Limb (tissue), 2 donors: ENCODE measurements around the gene ACTL9.
"Not testable (repeated sequence)": the region's sequence is repeated elsewhere in the genome, so short reads cannot be mapped to it uniquely, and the experiment has no call there.

Source experiments
- DNase-seq, 2 donors: peaks; one replicate each; pipeline ENCODE4 v3.0.0-alpha.2; 2016; ENCODE audit errors: extremely low spot score in 2 of 2

The ACTL9 gene, protein sequence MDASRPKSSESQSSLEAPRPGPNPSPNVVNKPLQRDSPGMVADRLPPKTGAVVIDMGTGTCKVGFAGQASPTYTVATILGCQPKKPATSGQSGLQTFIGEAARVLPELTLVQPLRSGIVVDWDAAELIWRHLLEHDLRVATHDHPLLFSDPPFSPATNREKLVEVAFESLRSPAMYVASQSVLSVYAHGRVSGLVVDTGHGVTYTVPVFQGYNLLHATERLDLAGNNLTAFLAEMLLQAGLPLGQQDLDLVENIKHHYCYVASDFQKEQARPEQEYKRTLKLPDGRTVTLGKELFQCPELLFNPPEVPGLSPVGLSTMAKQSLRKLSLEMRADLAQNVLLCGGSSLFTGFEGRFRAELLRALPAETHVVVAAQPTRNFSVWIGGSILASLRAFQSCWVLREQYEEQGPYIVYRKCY

DNA sequence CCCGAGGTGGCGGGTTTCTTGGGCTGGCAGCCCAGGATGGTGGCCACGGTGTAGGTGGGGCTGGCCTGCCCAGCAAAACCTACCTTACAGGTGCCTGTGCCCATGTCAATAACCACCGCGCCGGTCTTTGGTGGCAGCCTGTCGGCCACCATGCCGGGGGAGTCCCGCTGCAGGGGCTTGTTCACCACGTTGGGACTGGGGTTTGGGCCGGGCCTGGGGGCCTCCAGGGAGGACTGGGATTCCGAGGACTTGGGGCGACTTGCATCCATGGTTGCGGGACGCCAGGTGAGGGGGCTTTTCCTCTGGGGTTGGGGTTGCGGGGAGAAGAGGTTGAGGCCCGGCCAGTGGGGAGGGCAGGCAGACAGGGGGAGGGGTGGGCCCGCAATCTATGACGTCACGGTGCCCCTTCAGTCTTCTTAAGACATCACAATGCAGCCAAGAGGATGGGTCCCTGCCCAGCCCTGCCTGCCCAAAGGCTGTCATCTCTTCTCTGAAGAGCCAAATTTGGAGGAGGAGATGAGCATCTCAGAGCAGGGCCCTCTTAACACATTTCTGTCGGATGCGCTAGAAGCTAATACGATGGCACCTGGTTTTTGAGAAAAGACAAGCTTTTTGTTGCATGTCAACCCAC is at the start of gene ACTL9:
ACTL9 (minus strand) TSS at position 363 of the 631 bp plus-strand sequence; CDS start at position 269, 94 bp downstream.
- no peak for DNase-seq

DNA sequence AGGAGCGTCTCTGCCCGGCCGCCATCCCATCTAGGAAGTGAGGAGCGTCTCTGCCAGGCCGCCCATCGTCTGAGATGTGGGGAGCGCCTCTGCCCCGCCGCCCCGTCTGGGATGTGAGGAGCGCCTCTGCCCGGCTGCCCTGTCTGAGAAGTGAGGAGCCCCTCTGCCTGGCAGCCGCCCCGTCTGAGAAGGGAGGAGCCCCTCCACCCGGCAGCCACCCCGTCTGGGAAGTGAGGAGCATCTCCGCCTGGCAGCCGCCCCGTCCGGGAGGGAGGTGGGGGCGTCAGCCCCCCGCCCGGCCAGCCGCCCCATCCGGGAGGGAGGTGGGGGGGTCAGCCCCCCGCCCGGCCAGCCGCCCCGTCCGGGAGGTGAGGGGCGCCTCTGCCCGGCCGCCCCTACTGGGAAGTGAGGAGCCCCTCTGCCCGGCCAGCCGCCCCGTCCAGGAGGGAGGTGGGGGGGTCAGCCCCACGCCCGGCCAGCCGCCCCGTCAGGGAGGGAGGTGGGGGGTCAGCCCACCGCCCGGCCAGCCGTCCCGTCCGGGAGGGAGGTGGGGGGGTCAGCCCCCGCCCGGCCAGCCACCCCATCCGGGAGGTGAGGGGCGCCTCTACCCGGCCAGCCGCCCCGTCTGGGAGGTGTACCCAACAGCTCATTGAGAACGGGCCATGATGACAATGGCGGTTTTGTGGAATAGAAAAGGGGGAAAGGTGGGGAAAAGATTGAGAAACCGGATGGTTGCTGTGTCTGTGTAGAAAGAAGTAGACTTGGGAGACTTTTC is 40.9 kb upstream of the ACTL9 start:
- not testable (repeated sequence) for DNase-seq

DNA sequence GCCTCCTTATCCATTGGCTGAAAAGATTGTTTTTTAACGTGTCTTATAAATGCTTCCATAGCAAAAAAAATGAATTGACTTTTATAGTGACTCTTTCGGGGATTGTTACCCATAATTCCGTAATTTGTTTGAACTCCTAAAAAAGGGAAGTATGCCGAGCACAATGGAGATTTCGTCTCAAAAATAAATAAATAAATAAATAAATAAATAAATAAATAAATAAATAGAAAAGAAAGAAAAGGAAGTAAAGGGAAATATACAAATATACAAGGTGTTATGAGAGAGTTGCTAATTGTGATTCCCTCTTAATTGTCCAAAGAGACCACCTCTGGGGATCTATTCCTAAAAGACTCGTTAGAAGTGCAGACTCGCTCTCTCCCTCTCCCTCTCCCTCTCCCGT is 39.8 kb upstream of the ACTL9 start:
- DNase-seq, result no peak

DNA sequence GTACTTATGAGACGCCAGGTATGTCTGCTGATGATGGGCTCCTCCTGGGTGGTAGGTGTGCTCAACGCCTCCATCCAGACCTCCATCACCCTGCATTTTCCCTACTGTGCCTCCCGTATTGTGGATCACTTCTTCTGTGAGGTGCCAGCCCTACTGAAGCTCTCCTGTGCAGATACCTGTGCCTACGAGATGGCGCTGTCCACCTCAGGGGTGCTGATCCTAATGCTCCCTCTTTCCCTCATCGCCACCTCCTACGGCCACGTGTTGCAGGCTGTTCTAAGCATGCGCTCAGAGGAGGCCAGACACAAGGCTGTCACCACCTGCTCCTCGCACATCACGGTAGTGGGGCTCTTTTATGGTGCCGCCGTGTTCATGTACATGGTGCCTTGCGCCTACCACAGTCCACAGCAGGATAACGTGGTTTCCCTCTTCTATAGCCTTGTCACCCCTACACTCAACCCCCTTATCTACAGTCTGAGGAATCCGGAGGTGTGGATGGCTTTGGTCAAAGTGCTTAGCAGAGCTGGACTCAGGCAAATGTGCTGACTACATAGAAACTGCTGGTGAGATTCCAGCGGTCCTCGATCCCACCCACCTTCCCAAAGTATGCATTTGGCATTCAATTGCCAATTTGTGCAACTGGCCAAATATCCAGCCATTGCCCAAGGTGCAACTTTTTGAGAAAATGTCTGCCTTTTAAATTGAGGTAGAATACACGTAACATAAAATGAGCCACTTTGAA is 33.0 kb upstream of the ACTL9 start:
- DNase-seq, result no peak

DNA sequence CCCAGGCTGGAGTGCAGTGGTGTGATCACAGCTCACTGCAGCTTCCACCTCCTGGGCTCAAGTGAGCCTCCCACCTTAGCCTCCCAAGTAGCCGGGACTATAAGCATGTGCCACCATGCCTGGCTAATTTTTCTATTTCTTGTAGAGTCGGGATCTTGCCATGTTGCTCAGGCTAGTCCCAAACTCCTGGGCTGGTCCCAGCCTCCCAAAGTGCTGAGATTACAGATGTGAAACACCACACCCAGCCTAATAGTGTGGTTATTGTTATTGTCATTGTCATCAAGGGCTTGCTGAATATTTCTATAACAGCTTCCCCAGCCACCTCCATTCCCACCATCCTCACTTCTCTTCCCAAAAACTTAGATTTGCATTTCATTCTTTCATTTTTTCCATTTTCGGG is 25.7 kb upstream of the ACTL9 start:
- no peak for DNase-seq

DNA sequence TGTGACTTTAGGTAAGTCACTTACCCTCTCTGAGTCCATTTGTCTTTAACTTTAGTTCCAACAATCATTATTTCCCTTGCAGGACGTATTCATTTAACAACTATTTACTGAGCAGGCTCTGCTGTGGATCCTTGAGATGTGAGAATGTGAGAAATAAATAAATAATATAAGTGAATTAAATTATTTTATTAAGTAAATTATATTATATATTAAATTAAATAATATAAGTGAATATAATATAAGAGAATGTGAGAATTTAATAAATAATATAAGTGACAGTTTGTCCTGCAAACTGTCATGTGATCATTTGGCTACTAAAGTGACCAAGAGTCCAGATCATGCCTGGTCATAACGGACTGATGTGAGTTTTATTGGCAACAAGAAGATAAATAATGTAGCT is 23.4 kb upstream of the ACTL9 start:
- no peak for DNase-seq

DNA sequence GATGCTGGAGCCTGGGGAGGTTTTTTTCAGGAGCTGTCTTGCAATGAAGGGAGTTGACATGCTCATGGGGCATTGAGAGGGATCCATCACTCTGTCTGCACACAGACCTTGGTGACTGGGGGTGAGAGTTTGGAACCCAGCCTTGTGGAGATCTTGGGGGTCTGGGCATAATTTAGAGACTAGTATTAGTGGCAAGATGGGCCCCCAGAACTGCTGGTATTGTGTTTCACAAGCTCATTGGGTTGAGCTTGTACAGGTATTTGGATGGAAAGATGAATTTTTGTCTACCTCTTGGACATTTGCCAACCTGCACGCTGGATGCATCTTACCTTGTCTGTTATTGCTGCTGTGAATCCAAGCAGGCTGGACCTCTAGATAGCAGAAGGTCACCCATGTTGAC is 22.7 kb upstream of the ACTL9 start, which contains the start of gene OR2Z1:
OR2Z1 (plus strand) TSS at position 301 of the 400 bp plus-strand sequence. CDS start 9,395 bp downstream, outside the sequence.
- DNase-seq, result no peak

DNA sequence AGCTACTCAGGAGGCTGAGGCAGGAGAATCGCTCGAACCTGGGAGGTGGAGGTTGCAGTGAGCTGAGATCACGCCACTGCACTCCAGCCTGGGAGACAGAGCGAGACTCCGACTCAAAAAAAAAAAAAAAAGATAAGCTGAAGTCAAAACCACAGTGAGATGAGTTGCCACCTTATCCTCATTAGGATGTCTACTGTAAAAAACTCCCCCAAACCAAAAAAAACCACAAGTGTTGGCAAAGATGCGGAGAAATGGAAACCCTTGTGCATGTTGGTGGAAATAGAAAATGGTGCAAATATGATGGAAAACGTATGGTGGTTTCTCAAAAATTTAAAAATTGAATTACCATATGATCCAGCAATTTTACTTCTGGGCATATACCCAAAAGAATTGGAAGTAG is 11.7 kb upstream of the ACTL9 start:
- not testable (repeated sequence) for DNase-seq

DNA sequence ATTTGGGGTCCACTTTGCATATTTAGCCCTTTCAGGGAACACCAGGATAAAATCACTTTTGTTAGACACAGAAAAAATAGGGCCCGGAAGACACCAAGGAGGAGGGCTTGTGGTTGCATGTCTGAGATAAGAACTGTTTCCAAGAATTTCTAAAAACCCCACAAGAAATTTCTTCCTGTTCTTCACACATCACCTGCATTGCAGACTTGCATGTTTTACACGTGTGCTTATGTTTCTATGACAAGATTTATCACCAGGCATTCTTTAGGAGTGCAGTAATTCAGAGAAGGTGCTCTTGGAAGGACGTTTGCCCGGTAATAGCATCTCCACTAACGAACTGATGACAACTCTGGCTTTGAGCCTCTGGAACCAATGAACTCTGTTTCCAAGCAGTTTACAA is 7.1 kb upstream of the ACTL9 start:
- DNase-seq, result no peak

DNA sequence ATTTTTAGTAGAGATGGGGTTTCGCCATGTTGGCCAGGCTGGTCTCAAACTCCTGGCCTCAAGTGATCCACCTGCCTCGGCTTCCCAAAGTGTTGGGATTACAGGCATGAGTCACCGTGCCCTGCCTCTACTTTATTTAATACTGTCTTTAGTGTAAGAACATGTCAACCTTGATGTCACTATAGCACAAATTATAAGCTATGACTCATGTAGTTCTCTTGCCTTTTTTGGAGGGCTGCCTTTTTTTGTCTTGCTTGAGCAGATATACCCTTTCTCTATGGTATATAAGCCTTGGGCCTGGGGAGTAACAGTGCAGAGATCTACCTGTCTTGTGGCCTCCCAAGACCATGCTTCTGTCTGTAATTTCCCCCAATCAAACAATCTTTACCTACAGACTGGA is 6.7 kb upstream of the ACTL9 start:
- not testable (repeated sequence) for DNase-seq

DNA sequence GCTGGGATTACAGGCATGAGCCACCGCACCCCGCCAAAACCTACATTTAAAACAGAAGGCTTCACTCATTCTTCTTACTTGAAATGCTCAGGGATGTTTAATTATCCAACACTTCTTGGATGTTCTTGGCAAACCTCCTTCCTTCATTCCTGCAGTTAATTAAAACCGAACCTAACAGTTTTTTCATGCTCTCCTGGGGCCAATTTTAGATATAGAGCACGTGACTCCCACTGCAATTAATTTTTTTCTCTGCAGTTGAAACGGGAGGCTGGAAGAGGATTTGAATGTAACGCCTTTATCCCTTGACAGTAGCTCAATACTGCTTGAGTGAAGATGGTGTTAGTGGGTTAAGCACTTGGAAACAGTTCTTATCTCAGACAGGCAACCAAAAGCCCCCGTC is 4.6 kb upstream of the ACTL9 start:
- no peak for DNase-seq

DNA sequence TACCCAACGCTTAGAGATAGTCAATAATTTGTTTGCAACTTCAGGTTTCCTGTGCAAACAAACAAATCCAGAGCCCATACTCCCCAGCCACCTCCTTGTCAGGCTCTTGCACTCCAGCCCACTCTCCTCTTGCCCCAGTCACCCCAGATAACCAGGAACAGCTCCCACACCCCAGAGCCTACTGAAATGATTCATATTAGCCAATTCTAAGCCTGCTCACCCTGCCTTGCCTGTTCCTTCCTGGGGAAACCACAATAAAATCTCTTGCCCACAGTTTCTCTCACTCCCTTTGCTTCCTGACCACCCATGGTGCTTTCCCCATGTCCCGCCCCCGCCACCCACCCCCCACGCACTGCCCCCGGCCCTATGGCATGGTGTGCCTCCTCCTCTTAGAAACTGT is 3.8 kb upstream of the ACTL9 start:
- no peak for DNase-seq

DNA sequence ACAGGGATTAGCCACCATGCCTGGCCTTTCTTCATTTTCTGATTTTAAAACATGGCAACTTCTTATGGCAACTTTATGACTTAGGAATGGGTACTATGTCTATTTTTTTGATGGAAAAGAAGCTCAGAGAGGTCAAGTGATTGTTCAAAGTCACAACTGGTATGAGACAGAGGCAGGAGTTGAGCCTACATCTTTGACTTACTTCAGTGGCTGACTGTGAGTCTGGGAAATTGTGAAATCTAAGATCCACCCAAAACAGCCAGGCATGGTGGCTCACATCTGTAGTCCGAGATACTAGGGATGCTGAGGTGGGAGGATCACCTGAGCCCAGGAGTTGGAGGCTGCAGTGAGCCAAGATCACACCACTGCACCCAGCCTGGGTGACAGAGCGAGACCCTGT is 2.4 kb upstream of the ACTL9 start:
- DNase-seq, result no peak

DNA sequence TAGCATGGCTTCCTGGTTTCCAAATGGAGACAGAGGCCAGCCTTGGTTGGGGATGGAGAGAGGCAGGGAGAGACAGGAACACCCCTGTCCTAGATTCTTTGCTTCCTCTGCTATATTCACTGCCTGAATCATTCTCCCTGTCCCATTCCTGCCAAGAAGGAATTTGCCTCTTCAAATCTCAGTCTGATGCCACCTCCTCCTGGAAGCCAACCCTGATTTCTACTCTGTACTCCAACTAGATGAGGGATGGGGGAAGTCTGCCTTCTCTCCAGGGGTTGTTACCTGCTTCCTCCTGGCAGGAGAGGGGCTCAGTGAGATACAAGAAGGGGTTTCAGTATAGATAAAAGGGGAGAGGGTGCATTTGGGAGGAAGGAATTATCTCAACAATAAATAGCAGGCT is 1.3 kb upstream of the ACTL9 start:
- no peak for DNase-seq

DNA sequence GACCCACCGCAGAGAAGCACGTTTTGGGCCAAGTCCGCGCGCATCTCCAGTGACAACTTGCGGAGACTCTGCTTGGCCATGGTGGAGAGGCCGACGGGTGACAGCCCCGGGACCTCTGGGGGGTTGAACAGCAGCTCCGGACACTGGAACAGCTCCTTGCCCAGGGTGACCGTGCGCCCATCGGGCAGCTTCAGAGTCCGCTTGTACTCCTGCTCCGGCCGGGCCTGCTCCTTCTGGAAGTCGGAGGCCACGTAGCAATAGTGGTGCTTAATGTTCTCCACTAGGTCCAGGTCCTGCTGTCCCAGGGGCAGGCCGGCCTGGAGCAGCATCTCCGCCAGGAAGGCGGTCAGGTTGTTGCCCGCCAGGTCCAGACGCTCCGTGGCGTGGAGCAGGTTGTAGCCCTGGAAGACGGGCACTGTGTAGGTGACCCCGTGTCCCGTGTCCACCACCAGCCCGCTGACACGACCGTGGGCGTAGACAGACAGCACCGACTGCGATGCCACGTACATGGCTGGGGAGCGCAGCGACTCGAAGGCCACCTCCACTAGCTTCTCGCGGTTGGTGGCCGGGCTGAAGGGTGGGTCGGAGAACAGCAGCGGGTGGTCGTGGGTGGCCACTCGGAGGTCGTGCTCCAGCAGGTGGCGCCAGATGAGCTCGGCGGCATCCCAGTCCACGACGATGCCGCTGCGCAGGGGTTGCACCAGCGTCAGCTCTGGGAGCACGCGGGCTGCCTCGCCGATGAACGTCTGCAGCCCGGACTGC is 743 bp downstream of the ACTL9 start:
- no peak for DNase-seq

DNA sequence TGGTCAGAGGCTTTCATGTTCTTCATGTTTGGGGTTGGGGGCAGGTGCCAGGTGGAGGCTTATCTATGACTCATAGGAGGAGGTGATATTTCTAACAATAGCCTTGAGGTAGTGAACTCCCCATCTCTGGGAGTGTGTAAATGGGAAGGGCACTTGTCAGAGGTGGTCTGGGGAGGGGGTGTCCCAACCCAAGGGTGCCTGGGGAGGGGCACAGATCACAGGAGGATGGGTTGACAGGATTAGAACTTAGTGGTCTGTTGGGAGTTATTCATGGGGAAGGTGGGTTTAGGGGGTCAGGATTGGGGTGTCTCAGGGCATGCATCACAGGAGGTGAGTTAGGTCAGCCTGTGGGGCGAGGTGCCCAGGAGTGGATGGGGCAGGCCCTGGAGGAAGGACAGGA is 1.6 kb downstream of the ACTL9 start:
- no peak for DNase-seq

DNA sequence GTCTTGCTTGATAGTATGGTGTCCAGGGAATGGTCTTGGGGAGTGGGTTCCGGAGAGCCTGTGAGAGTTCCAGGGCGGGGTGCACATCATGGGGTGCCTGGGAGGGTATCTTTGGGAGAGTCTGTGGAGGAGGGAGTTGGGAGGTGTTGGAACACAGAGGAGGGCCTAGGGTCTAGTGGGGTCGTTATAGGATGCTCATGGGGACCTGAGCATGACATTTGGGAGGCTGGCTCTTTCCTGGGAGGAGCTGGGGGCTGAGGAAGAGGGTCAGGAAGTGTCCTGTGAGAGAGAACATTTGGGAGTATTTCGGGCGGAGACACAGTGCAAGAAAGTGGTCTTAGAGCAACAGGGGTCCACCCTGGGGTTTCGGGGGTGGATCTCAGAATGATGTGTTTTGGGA is 2.7 kb downstream of the ACTL9 start:
- DNase-seq, result no peak

DNA sequence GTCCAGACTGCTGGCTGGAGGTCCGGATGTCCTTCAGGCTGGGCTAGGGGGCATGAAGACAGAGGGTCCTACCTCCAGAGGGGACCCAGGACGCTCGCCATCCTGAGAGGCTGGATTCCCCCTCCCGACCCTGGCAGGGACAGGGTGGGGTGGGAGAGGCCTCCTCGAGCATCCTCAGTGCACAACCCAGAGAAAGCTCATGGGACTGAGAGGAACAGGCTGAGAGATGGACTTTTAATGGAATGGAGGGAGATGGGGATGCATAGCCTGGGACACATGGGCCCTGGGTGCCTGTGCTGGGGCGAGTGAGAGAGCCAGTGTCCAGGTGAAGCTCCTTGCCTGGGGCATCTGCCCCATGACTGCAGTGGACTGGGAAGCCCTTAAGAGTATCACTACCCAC is 3.1 kb downstream of the ACTL9 start:
- no peak for DNase-seq

DNA sequence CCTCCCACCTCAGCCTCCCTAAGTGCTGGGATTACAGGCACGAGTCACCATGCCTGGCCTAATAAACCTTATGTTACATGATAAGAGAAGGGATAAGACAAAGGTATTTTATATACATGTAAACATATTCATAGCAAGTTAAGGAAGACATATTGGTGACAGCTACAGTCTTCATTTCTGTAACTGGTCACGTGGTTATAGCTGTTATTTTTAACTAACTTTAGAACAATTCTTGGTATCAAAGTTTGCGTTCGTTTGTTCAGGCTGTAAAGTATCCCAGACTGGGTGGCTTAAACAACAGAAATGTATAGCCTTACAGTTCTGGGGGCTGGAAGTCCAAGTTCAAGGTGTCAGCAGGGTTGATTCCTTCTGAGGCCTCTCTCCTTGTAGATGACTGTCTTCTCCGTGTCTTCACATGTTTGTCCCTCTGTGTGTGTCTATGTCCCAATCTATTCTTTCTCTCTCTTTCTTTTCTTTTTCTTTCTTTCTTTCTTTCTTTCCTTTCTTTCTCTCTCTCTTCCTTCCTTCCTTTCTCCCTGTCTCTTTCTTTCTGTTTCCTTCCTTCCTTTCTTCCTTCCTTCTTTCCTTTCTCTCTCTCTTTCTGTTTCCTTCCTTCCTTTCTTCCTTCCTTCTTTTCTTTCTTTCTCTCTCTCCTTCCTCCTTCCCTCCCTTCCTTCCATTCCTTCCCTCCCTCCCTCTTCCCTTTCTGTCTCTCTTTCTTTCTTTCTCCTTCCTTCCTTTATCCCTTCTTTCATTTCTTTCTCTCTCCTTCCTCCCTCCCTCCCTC is 7.6 kb downstream of the ACTL9 start:
- no peak for DNase-seq

DNA sequence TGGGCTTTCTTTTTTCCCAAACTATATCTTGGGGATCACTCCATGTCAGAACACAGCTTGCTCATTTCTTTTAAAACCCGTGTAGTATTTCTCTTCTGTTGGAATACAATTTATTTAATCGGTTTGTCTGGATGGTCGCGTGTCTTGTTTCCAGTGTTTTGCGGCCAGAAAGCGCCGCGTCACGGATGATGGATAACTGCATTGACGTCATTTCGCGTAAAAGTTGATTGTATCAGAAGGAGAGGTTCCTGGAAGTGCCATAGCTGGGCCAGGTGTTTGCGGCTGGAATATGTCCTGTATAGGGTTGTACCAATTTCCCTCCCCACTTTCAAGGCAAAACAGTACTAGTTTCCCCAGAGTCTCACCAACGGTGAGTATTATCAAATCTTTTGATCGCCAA is 9.7 kb downstream of the ACTL9 start:
- no peak for DNase-seq
